ENCODE results near the gene KRT37. TPM values are rescaled to one million over a fixed set of nuclear protein-coding genes. Genes with fewer than 3 reads are reported as not detected.

The KRT37 gene
- total RNA-seq, 5 donors from 2014 or later (not counting 1 experiment from before 2014, with no cell fraction given), result not detected

DNA sequence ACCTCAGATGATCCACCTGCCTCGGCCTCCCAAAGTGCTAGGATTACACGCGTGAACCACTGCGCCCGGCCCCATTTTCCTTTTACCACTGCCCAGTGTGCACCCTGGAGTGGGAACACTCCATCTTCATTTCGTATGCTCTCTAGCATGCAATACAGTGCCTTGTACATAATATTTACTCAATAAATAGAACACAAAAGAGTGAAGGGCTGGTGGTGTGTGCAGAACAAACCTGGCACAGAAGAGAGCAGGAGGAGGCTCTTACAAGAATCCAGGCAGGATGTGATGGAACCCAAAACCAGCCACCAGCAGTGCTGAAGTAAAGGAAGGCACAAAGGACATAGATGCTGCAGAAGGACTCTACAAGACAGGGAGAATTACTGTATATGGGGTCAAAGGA, 7.3 kb downstream of the KRT37 start:
- peaks cover 0 to 2% of the 10 kb centered on the region in 2 experiments for H3K27me3 ChIP-seq (replicated peaks in 1 of 2; ENCODE audit: control insufficient read depth in 2 of 2, extremely low read depth in 1 of 2, insufficient read depth in 2 of 2, low read length in 1 of 2)
- no peaks in the 10 kb centered on the region for H3K36me3 ChIP-seq (ENCODE audit: control insufficient read depth in 2 of 2, extremely low read depth in 1 of 2, insufficient read depth in 1 of 2, low read length in 1 of 2)
- H3K27ac ChIP-seq (ENCODE audit: low read length), result no peak overlapping the region
- DNase-seq (no peak), ATAC-seq (replicated peaks in 1 of 4) (no peak)
- Mint-ChIP-seq H3K36me3 (no peaks in the 10 kb centered on the region), H3K27me3 (peaks cover 3% of the 10 kb centered on the region in 2 donors), H3K4me1 (peaks cover 11 to 25% (median 16%) of the 10 kb centered on the region in 3 donors), H3K27ac (no peak overlapping the region), H3K9me3 (no peaks in the 10 kb centered on the region), H3K4me3 (no peak overlapping the region)
- peaks cover 0 to 6% of the 10 kb centered on the region in 2 experiments for H3K4me1 ChIP-seq (ENCODE audit: control insufficient read depth in 1 of 2, extremely low read depth in 1 of 2, insufficient read depth in 2 of 2, low read length in 2 of 2)
- 90% methylated on average over 5 of the region's 6 CpGs for WGBS (ENCODE audit: insufficient coverage)
- POLR2A ChIA-PET, result no interaction called here
- no peak overlapping the region for H3K4me3 ChIP-seq (ENCODE audit: control insufficient read depth in 1 of 2, extremely low read depth in 1 of 2, low read length in 1 of 2)
- no peaks in the 10 kb centered on the region for H3K9me3 ChIP-seq
- CTCF ChIA-PET, result interaction anchor here in 1 of 2 donors (0.5 to 1.2 kb wide), 3 partner anchors 13 to 132 kb away, joined by 3 to 4 read pairs (median 3); no protein-coding TSS in a partner anchor

DNA sequence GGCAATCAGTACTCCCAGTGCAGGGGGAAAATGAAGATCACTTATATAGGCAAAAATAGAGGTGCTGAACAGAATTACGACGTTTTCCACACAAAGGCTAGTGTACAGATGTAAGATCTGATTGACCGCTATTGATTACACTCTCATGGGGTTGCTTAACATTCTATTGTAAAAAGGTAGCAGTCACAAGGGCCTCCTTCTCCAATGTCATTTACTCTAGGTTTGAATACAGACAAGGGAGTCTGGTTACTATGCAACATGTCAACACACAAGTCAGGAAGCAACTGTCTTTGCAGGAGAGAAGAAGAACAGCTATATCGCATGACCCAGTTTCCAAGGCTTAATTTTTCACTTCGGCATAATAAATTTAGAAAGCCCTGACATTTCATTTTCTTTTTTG, 7.9 kb downstream of the KRT37 start:
- H3K4me1 Mint-ChIP-seq, result peaks cover 11 to 25% (median 16%) of the 10 kb centered on the region in 3 donors
- no peaks in the 10 kb centered on the region for H3K36me3 Mint-ChIP-seq
- peaks cover 3% of the 10 kb centered on the region in 2 donors for H3K27me3 Mint-ChIP-seq
- CTCF ChIA-PET, result no interaction called here
- H3K4me3 Mint-ChIP-seq, result no peak overlapping the region
- no peaks in the 10 kb centered on the region for H3K36me3 ChIP-seq (ENCODE audit: control insufficient read depth in 2 of 2, extremely low read depth in 1 of 2, insufficient read depth in 1 of 2, low read length in 1 of 2)
- DNase-seq, result no peak
- no peak overlapping the region for H3K4me3 ChIP-seq (ENCODE audit: control insufficient read depth in 1 of 2, extremely low read depth in 1 of 2, low read length in 1 of 2)
- 100% methylated on average over 2 of the region's 5 CpGs for WGBS (ENCODE audit: insufficient coverage)
- no peak for ATAC-seq (replicated peaks in 1 of 4)
- no peaks in the 10 kb centered on the region for H3K9me3 Mint-ChIP-seq
- POLR2A ChIA-PET, result no interaction called here
- H3K9me3 ChIP-seq, result no peaks in the 10 kb centered on the region
- H3K27ac Mint-ChIP-seq, result no peak overlapping the region
- H3K4me1 ChIP-seq (ENCODE audit: control insufficient read depth in 1 of 2, extremely low read depth in 1 of 2, insufficient read depth in 2 of 2, low read length in 2 of 2), result peaks cover 0 to 6% of the 10 kb centered on the region in 2 experiments
- peaks cover 0 to 2% of the 10 kb centered on the region in 2 experiments for H3K27me3 ChIP-seq (replicated peaks in 1 of 2; ENCODE audit: control insufficient read depth in 2 of 2, extremely low read depth in 1 of 2, insufficient read depth in 2 of 2, low read length in 1 of 2)
- H3K27ac ChIP-seq (ENCODE audit: low read length), result no peak overlapping the region

DNA sequence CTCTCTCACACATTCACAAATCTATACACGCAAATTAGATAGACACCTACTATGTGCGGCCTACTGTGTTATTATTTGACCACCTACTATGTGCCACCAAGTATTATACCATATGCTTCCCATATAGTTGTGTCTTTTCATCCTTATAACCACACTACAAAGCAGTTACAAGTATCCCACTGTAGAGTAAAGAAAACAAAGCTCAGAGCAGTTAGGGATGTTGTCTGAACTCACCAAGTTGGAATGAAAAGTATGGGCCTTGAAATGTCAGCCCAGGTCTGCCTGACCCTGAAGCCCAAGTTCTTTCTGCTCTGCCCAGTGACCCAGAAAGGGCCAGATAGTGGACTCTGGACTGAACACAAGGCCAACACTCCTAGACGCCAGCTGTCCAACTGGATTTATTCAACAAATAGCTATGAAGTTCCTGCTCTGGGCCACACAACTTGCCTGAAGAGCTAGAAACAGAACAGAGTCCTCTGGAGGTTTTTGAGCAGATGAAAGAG, 8.5 kb downstream of the KRT37 start:
- Histone ChIP-seq H3K4me3 (ENCODE audit: control insufficient read depth in 1 of 2, extremely low read depth in 1 of 2, low read length in 1 of 2) (no peak overlapping the region), H3K9me3 (no peaks in the 10 kb centered on the region), H3K27me3 (replicated peaks in 1 of 2; ENCODE audit: control insufficient read depth in 2 of 2, extremely low read depth in 1 of 2, insufficient read depth in 2 of 2, low read length in 1 of 2) (no peaks in the 10 kb centered on the region), H3K4me1 (ENCODE audit: control insufficient read depth in 1 of 2, extremely low read depth in 1 of 2, insufficient read depth in 2 of 2, low read length in 2 of 2) (peaks cover 0 to 6% of the 10 kb centered on the region in 2 experiments), H3K27ac (ENCODE audit: low read length) (no peak overlapping the region), H3K36me3 (ENCODE audit: control insufficient read depth in 2 of 2, extremely low read depth in 1 of 2, insufficient read depth in 1 of 2, low read length in 1 of 2) (no peaks in the 10 kb centered on the region)
- POLR2A ChIA-PET, result no interaction called here
- no peak overlapping the region for H3K4me3 Mint-ChIP-seq
- peaks cover 3% of the 10 kb centered on the region in 2 donors for H3K27me3 Mint-ChIP-seq
- no peak overlapping the region for H3K27ac Mint-ChIP-seq
- H3K4me1 Mint-ChIP-seq, result peaks cover 11 to 25% (median 16%) of the 10 kb centered on the region in 3 donors
- CTCF ChIA-PET, result no interaction called here
- 100% methylated on average over 1 of the region's 3 CpGs for WGBS (ENCODE audit: insufficient coverage)
- H3K36me3 Mint-ChIP-seq, result no peaks in the 10 kb centered on the region
- H3K9me3 Mint-ChIP-seq, result no peaks in the 10 kb centered on the region
- ATAC-seq (replicated peaks in 1 of 4), result no peak
- DNase-seq, result no peak

DNA sequence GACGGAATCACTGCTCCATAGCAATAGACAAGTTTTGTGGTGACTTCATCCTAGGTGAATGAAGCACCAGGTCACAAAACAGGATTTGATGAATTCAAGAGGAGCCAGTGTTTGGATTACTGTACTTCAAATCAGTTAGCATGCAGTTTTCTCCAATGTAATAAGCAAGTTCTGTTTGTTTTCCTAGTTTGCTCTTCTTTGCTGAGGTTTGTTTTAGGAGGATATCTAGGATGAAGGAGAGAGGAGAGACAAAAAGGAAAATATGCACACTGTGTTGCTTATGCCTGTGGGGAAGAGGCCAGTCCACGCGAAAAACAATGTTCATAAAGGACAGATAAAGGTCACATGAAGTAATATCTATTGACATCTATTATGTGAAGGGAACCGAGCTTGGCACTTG, 9.0 kb downstream of the KRT37 start:
- no peaks in the 10 kb centered on the region for H3K27me3 ChIP-seq (replicated peaks in 1 of 2; ENCODE audit: control insufficient read depth in 2 of 2, extremely low read depth in 1 of 2, insufficient read depth in 2 of 2, low read length in 1 of 2)
- ATAC-seq (replicated peaks in 1 of 4) (no peak), DNase-seq (no peak)
- CTCF ChIA-PET, result no interaction called here
- H3K4me3 ChIP-seq (ENCODE audit: control insufficient read depth in 1 of 2, extremely low read depth in 1 of 2, low read length in 1 of 2), result no peak overlapping the region
- no peaks in the 10 kb centered on the region for H3K9me3 ChIP-seq
- WGBS (ENCODE audit: insufficient coverage), result no CpG with 5 or more reads among the region's 4 CpGs
- H3K4me1 ChIP-seq (ENCODE audit: control insufficient read depth in 1 of 2, extremely low read depth in 1 of 2, insufficient read depth in 2 of 2, low read length in 2 of 2), result peaks cover 0 to 6% of the 10 kb centered on the region in 2 experiments
- H3K4me1 Mint-ChIP-seq, result peaks cover 11 to 20% (median 16%) of the 10 kb centered on the region in 3 donors
- no peak overlapping the region for H3K27ac Mint-ChIP-seq
- peaks cover 3% of the 10 kb centered on the region in 2 donors for H3K27me3 Mint-ChIP-seq
- no peaks in the 10 kb centered on the region for H3K36me3 ChIP-seq (ENCODE audit: control insufficient read depth in 2 of 2, extremely low read depth in 1 of 2, insufficient read depth in 1 of 2, low read length in 1 of 2)
- H3K36me3 Mint-ChIP-seq, result no peaks in the 10 kb centered on the region
- no peak overlapping the region for H3K4me3 Mint-ChIP-seq
- H3K27ac ChIP-seq (ENCODE audit: low read length), result no peak overlapping the region
- POLR2A ChIA-PET, result no interaction called here
- H3K9me3 Mint-ChIP-seq, result no peaks in the 10 kb centered on the region

DNA sequence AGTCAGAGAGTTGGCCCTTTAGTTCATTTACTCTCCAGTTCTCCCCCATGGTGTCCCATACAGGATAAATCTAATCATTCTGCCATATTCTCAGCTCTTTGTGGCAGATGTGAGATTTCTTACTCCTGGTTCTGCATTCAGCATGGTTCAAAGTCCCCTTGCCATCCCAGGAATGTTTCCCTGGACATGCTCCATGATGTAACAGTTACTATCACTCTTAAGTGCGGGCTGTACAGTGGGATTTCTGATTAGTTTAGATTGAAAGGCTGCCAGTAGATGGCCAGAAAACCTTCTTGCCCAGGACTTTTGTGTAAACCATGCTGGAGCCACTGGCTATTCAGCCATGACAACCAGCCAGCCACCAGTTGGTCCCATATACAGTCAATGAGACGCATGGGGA, 10.4 kb downstream of the KRT37 start:
- Histone ChIP-seq H3K36me3 (ENCODE audit: control insufficient read depth in 2 of 2, extremely low read depth in 1 of 2, insufficient read depth in 1 of 2, low read length in 1 of 2) (no peaks in the 10 kb centered on the region), H3K4me1 (ENCODE audit: control insufficient read depth in 1 of 2, extremely low read depth in 1 of 2, insufficient read depth in 2 of 2, low read length in 2 of 2) (peaks cover 0 to 6% of the 10 kb centered on the region in 2 experiments), H3K27me3 (replicated peaks in 1 of 2; ENCODE audit: control insufficient read depth in 2 of 2, extremely low read depth in 1 of 2, insufficient read depth in 2 of 2, low read length in 1 of 2) (no peaks in the 10 kb centered on the region), H3K27ac (ENCODE audit: low read length) (no peak overlapping the region), H3K9me3 (no peaks in the 10 kb centered on the region), H3K4me3 (ENCODE audit: control insufficient read depth in 1 of 2, extremely low read depth in 1 of 2, low read length in 1 of 2) (no peak overlapping the region)
- WGBS (ENCODE audit: insufficient coverage), result no CpG with 5 or more reads among the region's 2 CpGs
- ATAC-seq (replicated peaks in 1 of 4) (no peak), DNase-seq (no peak)
- CTCF ChIA-PET, result interaction anchor here in 1 of 2 donors (0.5 kb wide), 1 partner anchor 97 kb away, joined by 4 read pairs; no protein-coding TSS in a partner anchor
- Mint-ChIP-seq H3K27me3 (peaks cover 3 to 6% of the 10 kb centered on the region in 2 donors), H3K9me3 (no peaks in the 10 kb centered on the region), H3K4me1 (peaks cover 11 to 21% (median 20%) of the 10 kb centered on the region in 3 donors), H3K4me3 (no peak overlapping the region), H3K27ac (no peak overlapping the region), H3K36me3 (no peaks in the 10 kb centered on the region)
- POLR2A ChIA-PET, result no interaction called here

DNA sequence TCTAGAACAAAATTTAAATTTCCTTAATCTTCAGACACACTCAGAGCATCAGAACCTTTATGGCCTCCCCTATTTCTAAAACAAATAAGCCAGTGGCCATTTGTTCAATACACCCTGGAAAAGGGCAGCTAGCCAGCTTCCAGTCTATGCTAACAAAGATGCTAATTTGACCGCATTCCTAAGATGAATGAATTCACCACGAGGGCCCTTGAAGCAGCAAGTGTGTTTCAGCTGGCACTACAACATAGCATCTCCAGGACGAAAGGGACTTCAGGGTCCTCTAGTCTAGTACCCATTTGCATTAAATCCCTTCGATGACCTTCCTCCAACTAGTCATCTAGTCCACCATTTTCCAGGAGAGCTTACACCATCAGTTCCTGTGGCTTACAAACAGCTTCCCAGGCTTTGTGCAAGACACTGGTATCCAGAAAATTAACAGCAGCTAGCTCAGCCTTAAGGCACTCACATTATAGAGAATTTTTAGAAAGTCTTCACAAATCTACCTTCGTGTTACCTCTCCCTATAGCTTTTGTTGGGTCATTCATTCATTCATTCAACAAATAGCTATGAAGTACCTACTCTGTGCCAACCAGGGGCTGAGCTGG, 10.9 kb downstream of the KRT37 start:
- Histone ChIP-seq H3K27me3 (replicated peaks in 1 of 2; ENCODE audit: control insufficient read depth in 2 of 2, extremely low read depth in 1 of 2, insufficient read depth in 2 of 2, low read length in 1 of 2) (no peaks in the 10 kb centered on the region), H3K4me3 (ENCODE audit: control insufficient read depth in 1 of 2, extremely low read depth in 1 of 2, low read length in 1 of 2) (no peak overlapping the region), H3K27ac (ENCODE audit: low read length) (no peak overlapping the region), H3K4me1 (ENCODE audit: control insufficient read depth in 1 of 2, extremely low read depth in 1 of 2, insufficient read depth in 2 of 2, low read length in 2 of 2) (peaks cover 0 to 11% of the 10 kb centered on the region in 2 experiments), H3K36me3 (ENCODE audit: control insufficient read depth in 2 of 2, extremely low read depth in 1 of 2, insufficient read depth in 1 of 2, low read length in 1 of 2) (no peaks in the 10 kb centered on the region), H3K9me3 (no peaks in the 10 kb centered on the region)
- CTCF ChIA-PET, result interaction anchor here in 1 of 2 donors (0.5 kb wide), 1 partner anchor 97 kb away, joined by 4 read pairs; no protein-coding TSS in a partner anchor
- WGBS (ENCODE audit: insufficient coverage), result 64% methylated on average over 4 of the region's 5 CpGs
- POLR2A ChIA-PET, result no interaction called here
- H3K36me3 Mint-ChIP-seq, result no peaks in the 10 kb centered on the region
- H3K4me3 Mint-ChIP-seq, result no peak overlapping the region
- DNase-seq (no peak), ATAC-seq (replicated peaks in 1 of 4) (no peak)
- H3K9me3 Mint-ChIP-seq, result no peaks in the 10 kb centered on the region
- H3K27me3 Mint-ChIP-seq, result peaks cover 3 to 6% of the 10 kb centered on the region in 2 donors
- H3K27ac Mint-ChIP-seq, result no peak overlapping the region
- peaks cover 14 to 27% (median 25%) of the 10 kb centered on the region in 3 donors for H3K4me1 Mint-ChIP-seq
